ENCODE measurements around the gene CCER1. TPM values are rescaled to one million over a fixed set of nuclear protein-coding genes. Genes with fewer than 3 reads are reported as not detected.

The CCER1 gene
- total RNA-seq, 2 donors from 2014 or later = not detected

DNA sequence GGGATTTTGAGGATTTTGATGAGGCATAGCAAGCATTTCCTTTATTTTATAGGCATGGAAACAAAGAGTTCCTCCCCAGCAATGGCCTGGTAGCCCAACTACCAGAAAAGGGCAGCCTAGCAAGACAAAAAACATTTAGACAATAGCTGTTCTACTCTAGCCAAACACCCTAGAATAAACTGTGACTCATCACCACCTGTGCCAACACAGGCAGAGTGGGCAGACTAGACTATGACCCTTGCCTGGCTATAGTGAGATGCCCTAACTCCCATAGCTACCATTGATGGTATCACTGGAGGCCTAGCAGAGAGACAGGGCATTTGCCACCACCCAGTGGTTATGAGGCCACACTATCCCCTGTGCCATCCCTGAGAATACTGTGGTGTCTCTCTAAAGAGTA lies 15.5 kb upstream of the CCER1 start:
- no peaks in the 10 kb centered on the region for H3K27me3 ChIP-seq
- H3K9me3 ChIP-seq = no peaks in the 10 kb centered on the region
- intact Hi-C loops (cut with DNase I) = no loop called here
- TF ChIP-seq, protein P1, sequence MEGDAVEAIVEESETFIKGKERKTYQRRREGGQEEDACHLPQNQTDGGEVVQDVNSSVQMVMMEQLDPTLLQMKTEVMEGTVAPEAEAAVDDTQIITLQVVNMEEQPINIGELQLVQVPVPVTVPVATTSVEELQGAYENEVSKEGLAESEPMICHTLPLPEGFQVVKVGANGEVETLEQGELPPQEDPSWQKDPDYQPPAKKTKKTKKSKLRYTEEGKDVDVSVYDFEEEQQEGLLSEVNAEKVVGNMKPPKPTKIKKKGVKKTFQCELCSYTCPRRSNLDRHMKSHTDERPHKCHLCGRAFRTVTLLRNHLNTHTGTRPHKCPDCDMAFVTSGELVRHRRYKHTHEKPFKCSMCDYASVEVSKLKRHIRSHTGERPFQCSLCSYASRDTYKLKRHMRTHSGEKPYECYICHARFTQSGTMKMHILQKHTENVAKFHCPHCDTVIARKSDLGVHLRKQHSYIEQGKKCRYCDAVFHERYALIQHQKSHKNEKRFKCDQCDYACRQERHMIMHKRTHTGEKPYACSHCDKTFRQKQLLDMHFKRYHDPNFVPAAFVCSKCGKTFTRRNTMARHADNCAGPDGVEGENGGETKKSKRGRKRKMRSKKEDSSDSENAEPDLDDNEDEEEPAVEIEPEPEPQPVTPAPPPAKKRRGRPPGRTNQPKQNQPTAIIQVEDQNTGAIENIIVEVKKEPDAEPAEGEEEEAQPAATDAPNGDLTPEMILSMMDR (IDR thresholded peaks at IDR 0.05) = no peak
- no peak overlapping the region for H3K27ac ChIP-seq
- no peaks in the 10 kb centered on the region for H3K4me1 ChIP-seq
- DNase-seq = no peak
- H3K9ac ChIP-seq (ENCODE audit: low read depth in 2 of 2, low read length in 2 of 2) = no peak overlapping the region
- no peaks in the 10 kb centered on the region for H3K36me3 ChIP-seq
- H3K4me3 ChIP-seq = no peak overlapping the region

DNA sequence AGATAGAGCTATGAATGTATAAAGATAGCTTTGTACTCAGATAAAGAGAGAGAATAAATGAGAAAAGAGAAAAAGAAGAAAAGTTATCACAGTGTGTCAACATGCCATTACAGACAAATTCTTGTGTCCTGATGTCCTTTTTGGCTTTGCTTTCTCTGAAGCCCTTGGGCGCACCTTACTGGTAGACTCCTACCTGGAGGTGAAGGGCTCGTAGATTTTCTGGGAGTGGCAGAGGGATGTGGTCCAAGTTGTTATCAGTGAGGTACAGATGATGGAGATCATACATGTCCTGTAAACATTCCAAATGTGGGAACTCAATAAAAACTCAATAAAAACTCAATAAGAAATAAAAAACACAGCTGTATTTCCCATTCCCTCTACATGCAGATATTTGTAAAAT lies 14.9 kb upstream of the CCER1 start:
- no peak for DNase-seq
- no peak overlapping the region for H3K27ac ChIP-seq
- H3K4me3 ChIP-seq = no peak overlapping the region
- intact Hi-C loops (cut with DNase I) = no loop called here
- H3K4me1 ChIP-seq = no peaks in the 10 kb centered on the region
- TF ChIP-seq, protein P1 (IDR thresholded peaks at IDR 0.05) = no peak
- H3K9me3 ChIP-seq = no peaks in the 10 kb centered on the region
- H3K9ac ChIP-seq (ENCODE audit: low read depth in 2 of 2, low read length in 2 of 2) = no peak overlapping the region
- no peaks in the 10 kb centered on the region for H3K27me3 ChIP-seq
- no peaks in the 10 kb centered on the region for H3K36me3 ChIP-seq

DNA sequence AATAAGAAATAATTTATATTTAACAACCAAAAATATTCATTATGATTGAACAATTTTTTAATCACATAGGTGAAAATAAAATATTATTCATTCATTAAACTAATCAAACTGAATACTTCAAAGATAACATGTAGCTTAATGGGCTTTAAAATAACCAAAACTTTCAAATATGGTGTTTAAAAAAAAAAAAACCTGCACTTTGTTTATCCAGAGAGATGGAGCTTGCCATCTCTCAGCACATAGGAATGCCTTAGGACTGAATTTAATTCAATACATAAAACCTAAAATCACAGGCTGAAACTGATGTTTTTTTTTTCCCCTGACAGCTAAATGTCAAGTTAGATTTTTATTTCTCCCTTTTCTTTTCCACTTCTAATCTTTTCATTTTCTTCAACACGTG lies 14.4 kb upstream of the CCER1 start:
- H3K27me3 ChIP-seq = no peaks in the 10 kb centered on the region
- no peaks in the 10 kb centered on the region for H3K36me3 ChIP-seq
- H3K27ac ChIP-seq = no peak overlapping the region
- H3K4me1 ChIP-seq = no peaks in the 10 kb centered on the region
- H3K4me3 ChIP-seq = no peak overlapping the region
- H3K9me3 ChIP-seq = no peaks in the 10 kb centered on the region
- no peak overlapping the region for H3K9ac ChIP-seq (ENCODE audit: low read depth in 2 of 2, low read length in 2 of 2)
- intact Hi-C loops (cut with DNase I) = no loop called here
- TF ChIP-seq, protein P1 (IDR thresholded peaks at IDR 0.05) = no peak
- DNase-seq = no peak

DNA sequence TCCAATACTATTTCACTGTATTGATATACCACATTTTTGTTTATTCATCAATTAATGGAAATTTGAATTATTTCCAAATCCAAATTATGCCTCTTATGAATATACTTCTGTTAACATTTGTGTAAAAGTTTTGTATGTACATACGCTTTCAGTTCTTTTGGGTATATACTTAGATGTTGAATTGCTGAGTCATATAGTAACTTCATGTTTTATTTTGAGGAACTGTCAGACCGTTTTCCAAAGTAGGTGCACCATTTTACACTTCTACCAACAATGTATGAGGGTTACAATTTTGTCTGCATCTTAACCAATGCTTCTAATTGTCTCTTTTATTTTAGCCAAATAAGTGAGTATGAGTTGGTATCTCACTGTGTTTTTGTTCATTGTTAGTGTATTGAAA lies 10.2 kb upstream of the CCER1 start:
- TF ChIP-seq, protein P1 (IDR thresholded peaks at IDR 0.05) = no peak
- no peak for DNase-seq
- H3K36me3 ChIP-seq = no peaks in the 10 kb centered on the region
- no peak overlapping the region for H3K27ac ChIP-seq
- no peaks in the 10 kb centered on the region for H3K27me3 ChIP-seq
- intact Hi-C loops (cut with DNase I) = no loop called here
- no peaks in the 10 kb centered on the region for H3K9me3 ChIP-seq
- no peak overlapping the region for H3K9ac ChIP-seq (ENCODE audit: low read depth in 2 of 2, low read length in 2 of 2)
- no peaks in the 10 kb centered on the region for H3K4me1 ChIP-seq
- H3K4me3 ChIP-seq = no peak overlapping the region

DNA sequence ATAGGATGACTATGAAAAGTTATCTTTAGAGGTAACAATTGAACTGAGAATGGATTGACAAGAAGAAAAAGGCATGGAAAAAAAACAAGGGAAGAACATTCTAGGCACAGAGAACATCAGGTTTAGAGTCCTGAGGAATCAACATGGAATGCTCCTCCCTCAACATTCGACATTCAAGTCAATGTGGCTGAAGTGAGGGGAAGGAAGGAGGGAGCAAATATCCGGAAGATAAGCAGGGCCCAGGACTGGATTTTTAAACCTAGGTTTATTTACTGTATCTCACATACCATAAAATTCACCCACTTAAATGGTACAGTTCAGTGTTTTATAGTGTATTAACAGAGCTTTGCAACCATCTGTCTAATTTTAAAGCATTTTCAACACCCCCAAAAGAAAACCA lies 9.6 kb upstream of the CCER1 start:
- H3K9ac ChIP-seq (ENCODE audit: low read depth in 2 of 2, low read length in 2 of 2) = no peak overlapping the region
- no peak overlapping the region for H3K4me3 ChIP-seq
- no peak overlapping the region for H3K27ac ChIP-seq
- DNase-seq = no peak
- TF ChIP-seq, protein P1 (IDR thresholded peaks at IDR 0.05) = no peak
- no peaks in the 10 kb centered on the region for H3K36me3 ChIP-seq
- no peaks in the 10 kb centered on the region for H3K4me1 ChIP-seq
- H3K9me3 ChIP-seq = no peaks in the 10 kb centered on the region
- no peaks in the 10 kb centered on the region for H3K27me3 ChIP-seq
- intact Hi-C loops (cut with DNase I) = no loop called here

DNA sequence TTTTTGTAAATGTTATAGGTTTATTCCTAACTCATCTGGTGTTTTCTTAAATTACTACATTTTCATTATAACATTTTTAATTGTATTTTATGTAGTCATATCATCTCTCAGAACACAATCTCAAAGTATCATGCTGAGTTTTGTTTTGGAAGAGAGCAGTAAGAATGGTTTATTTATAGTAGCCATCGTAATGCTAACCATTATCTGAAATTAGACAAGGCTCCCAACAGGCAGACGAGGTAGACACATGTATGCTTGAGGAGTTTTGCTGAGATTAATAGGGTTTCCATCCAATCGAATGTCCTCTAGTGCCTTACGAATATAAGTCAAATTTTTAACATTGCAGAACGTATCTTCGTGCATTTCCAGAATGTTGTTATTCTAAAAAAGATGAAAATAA lies 9.0 kb upstream of the CCER1 start:
- Histone ChIP-seq H3K4me3 (no peak overlapping the region), H3K27ac (no peak overlapping the region), H3K4me1 (no peaks in the 10 kb centered on the region), H3K36me3 (no peaks in the 10 kb centered on the region), H3K9me3 (no peaks in the 10 kb centered on the region), H3K9ac (ENCODE audit: low read depth in 2 of 2, low read length in 2 of 2) (no peak overlapping the region), H3K27me3 (no peaks in the 10 kb centered on the region)
- DNase-seq = no peak
- intact Hi-C loops (cut with DNase I) = no loop called here
- TF ChIP-seq, protein P1 (IDR thresholded peaks at IDR 0.05) = no peak

Data from colonic mucosa (tissue), 4 donors.